ENCODE measurements around the gene ATXN10.

The ATXN10 gene

DNA sequence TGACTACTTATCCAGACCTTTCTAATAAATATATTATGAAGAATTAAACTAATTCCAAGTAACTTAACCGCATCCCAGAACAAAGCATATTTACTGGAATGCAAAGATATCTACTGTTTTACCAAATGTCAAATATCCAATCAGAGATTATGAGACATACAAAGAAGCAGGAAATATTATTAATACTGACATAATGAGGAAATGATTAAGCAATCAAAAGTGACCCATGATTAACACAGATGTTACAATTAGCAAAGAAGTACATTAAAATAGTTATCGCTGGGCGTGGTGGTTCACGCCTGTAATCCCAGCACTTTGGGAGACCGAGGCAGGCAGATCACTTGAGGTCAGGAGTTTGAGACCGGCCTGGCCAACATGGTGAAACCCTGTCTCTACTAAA is 200.1 kb downstream of the ATXN10 start:
- Histone ChIP-seq H3K4me3 (replicated peaks; ENCODE audit: insufficient read depth, low read length) (no peak overlapping the region), H3K27ac (replicated peaks) (no peak overlapping the region), H3K27me3 (ENCODE audit: insufficient read depth, poor library complexity, severe bottlenecking) (peaks cover 35% of the 10 kb centered on the region)
- DNase-seq (ENCODE audit: low read depth in 1 of 2, low spot score in 1 of 2), result no peak
- TF ChIP-seq SPI1 (IDR thresholded peaks at IDR 0.05; ENCODE audit: borderline replicate concordance, low read depth) (no peak), POLR2AphosphoS5 (IDR thresholded peaks at IDR 0.05; ENCODE audit: low read depth) (no peak), GABPA (IDR thresholded peaks at IDR 0.05; ENCODE audit: low read depth) (no peak)
- TF ChIP-seq, protein P1, sequence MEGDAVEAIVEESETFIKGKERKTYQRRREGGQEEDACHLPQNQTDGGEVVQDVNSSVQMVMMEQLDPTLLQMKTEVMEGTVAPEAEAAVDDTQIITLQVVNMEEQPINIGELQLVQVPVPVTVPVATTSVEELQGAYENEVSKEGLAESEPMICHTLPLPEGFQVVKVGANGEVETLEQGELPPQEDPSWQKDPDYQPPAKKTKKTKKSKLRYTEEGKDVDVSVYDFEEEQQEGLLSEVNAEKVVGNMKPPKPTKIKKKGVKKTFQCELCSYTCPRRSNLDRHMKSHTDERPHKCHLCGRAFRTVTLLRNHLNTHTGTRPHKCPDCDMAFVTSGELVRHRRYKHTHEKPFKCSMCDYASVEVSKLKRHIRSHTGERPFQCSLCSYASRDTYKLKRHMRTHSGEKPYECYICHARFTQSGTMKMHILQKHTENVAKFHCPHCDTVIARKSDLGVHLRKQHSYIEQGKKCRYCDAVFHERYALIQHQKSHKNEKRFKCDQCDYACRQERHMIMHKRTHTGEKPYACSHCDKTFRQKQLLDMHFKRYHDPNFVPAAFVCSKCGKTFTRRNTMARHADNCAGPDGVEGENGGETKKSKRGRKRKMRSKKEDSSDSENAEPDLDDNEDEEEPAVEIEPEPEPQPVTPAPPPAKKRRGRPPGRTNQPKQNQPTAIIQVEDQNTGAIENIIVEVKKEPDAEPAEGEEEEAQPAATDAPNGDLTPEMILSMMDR (IDR thresholded peaks at IDR 0.05; ENCODE audit: insufficient read depth, low read length), result no peak

DNA sequence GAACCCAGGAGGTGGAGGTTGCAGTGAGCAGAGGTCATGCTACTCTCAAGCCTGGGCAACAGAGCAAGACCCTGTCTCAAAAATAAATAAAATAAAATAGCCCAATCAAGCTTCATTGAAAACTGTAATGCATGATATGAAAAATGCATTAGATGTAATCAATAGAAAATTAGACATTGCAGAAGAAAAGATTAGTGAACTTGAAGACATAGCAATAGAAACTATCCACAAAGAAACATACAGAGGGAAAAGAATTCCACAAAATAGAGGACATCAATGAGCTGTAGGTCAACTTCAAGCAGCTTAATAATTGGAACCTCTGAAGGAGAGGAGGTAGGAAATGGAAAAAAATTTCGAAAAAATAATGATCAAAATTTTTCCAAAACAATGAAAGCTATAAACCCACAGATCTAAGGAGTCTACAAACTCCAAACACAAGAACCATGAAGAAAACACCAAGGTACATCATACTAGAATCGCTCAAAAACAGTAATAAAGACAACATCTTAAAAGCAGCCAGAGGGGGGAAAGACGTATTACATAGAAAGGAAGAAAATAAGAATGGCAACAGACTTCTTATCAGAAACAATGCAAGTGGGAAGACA is 201.1 kb downstream of the ATXN10 start:
- H3K27ac ChIP-seq (replicated peaks), result no peak overlapping the region
- H3K4me3 ChIP-seq (replicated peaks; ENCODE audit: insufficient read depth, low read length), result no peak overlapping the region
- TF ChIP-seq POLR2AphosphoS5 (IDR thresholded peaks at IDR 0.05; ENCODE audit: low read depth), result no peak
- no peak for TF ChIP-seq SPI1 (IDR thresholded peaks at IDR 0.05; ENCODE audit: borderline replicate concordance, low read depth)
- TF ChIP-seq, protein P1 (IDR thresholded peaks at IDR 0.05; ENCODE audit: insufficient read depth, low read length), result no peak
- no peak for TF ChIP-seq GABPA (IDR thresholded peaks at IDR 0.05; ENCODE audit: low read depth)
- TF ChIP-seq, protein P2, sequence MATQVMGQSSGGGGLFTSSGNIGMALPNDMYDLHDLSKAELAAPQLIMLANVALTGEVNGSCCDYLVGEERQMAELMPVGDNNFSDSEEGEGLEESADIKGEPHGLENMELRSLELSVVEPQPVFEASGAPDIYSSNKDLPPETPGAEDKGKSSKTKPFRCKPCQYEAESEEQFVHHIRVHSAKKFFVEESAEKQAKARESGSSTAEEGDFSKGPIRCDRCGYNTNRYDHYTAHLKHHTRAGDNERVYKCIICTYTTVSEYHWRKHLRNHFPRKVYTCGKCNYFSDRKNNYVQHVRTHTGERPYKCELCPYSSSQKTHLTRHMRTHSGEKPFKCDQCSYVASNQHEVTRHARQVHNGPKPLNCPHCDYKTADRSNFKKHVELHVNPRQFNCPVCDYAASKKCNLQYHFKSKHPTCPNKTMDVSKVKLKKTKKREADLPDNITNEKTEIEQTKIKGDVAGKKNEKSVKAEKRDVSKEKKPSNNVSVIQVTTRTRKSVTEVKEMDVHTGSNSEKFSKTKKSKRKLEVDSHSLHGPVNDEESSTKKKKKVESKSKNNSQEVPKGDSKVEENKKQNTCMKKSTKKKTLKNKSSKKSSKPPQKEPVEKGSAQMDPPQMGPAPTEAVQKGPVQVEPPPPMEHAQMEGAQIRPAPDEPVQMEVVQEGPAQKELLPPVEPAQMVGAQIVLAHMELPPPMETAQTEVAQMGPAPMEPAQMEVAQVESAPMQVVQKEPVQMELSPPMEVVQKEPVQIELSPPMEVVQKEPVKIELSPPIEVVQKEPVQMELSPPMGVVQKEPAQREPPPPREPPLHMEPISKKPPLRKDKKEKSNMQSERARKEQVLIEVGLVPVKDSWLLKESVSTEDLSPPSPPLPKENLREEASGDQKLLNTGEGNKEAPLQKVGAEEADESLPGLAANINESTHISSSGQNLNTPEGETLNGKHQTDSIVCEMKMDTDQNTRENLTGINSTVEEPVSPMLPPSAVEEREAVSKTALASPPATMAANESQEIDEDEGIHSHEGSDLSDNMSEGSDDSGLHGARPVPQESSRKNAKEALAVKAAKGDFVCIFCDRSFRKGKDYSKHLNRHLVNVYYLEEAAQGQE (IDR thresholded peaks at IDR 0.05; ENCODE audit: insufficient replicate concordance, low read depth), result no peak
- no peak for DNase-seq (ENCODE audit: low read depth in 1 of 2, low spot score in 1 of 2)
- peaks cover 26% of the 10 kb centered on the region for H3K27me3 ChIP-seq (ENCODE audit: insufficient read depth, poor library complexity, severe bottlenecking)

DNA sequence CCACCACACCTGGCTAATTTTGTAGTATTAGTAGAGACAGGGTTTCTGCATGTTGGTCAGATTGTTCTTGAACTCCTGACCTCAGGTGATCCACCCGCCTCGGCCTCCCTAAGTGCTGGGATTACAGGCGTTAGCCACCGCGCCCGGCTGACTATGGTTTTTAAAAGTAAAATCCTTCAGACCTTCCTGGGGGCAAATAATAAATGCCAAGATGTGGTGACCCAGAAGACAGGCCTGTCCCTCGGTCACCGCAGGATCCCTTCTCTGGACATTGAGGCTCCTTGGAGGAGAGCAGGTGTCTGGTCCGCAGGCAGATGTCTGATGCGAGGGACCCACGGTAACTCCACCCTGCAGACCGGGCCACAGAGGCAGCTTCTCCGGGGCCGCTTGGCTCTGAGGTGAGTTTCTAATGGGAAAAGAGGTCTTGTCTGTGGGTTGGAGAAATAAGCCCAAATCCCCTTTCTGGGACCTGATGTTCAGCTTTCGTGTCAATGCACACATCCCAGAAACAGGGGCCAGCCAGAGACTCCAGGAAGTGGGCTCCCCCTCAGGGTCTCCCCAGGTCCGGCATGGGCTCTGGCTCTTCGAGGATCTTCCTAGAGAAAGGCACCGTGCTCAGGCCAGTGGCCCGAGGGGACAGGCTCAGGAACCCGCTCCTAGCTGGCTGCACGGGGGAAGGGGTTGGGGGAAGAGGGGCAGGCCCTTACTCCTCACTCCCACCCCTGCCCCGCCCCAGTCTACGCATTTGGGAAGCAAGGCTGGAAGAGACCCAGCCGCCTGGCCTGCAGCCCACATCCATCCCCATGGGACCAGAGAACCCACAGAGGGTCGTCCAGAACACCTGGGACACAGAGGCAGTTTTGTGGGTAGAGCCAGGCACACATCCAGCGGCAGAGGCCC is 204.8 kb downstream of the ATXN10 start:
- no peak overlapping the region for H3K4me3 ChIP-seq (replicated peaks; ENCODE audit: insufficient read depth, low read length)
- DNase-seq (ENCODE audit: low read depth in 1 of 2, low spot score in 1 of 2), result no peak
- peaks cover 30% of the 10 kb centered on the region for H3K27me3 ChIP-seq (ENCODE audit: insufficient read depth, poor library complexity, severe bottlenecking)

More for the DNA sequence above, 204.8 kb downstream of the ATXN10 start:
- no peak for TF ChIP-seq SPI1 (IDR thresholded peaks at IDR 0.05; ENCODE audit: borderline replicate concordance, low read depth)
- TF ChIP-seq, protein P1 (IDR thresholded peaks at IDR 0.05; ENCODE audit: insufficient read depth, low read length), result no peak
- TF ChIP-seq GABPA (IDR thresholded peaks at IDR 0.05; ENCODE audit: low read depth), result no peak
- TF ChIP-seq POLR2AphosphoS5 (IDR thresholded peaks at IDR 0.05; ENCODE audit: low read depth), result no peak
- TF ChIP-seq, protein P2 (IDR thresholded peaks at IDR 0.05; ENCODE audit: insufficient replicate concordance, low read depth), result no peak
- no peak overlapping the region for H3K27ac ChIP-seq (replicated peaks)

Data from HL-60 (cell line).